Activated naive CD4-positive, alpha-beta T cell (primary cell): ENCODE data around the gene INTS11.

Experiments used
- DNase-seq, 4 experiments: peaks; one replicate each; lab custom pipeline; 2025; lab: John Stamatoyannopoulos, UW

The INTS11 gene

GRCh38 chr1:1262758-1263157, 61.7 kb downstream of the INTS11 start:
- no peak for DNase-seq

GRCh38 chr1:1262071-1262470, 62.4 kb downstream of the INTS11 start:
- DNase-seq, result no peak
